ENCODE measurements around the gene SERTM1.

SERTM1 gene

GRCh38 chr13:36710396-36710795 is 36.6 kb downstream of the SERTM1 start:
- DNase-seq (ENCODE audit: low read depth in 2 of 2), result no peak

- DNase-seq (ENCODE audit: low read depth in 2 of 2), result no peak
These were observed 38.5 kb downstream of the SERTM1 start for GRCh38 chr13:36712290-36712689.

GRCh38 chr13:36712770-36713169 is 39.0 kb downstream of the SERTM1 start:
- DNase-seq (ENCODE audit: low read depth in 2 of 2), result no peak

GRCh38 chr13:36713887-36714286 is 40.1 kb downstream of the SERTM1 start:
- DNase-seq (ENCODE audit: low read depth in 2 of 2), result no peak

DNA sequence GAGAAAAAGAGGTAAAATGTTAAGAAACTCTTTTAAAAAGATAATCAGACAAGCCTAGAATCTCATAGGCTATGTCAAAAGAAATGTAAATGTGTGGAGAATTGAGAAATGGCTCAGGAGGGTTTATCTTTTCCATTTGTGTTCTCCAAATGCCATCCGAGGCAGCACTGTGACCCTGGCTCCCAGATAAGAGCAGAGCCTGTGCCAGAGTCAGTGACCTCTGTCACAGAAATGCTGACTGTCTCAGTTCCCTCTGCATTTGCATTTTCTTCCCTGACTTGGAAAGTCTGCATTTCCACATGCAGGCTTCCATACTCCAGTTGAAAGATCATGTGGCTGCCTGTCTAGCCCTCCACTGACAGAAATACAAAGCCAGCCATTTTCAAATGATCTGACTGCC is 42.0 kb downstream of the SERTM1 start:
- no peak for DNase-seq (ENCODE audit: low read depth in 2 of 2)

- no peak for DNase-seq (ENCODE audit: low read depth in 2 of 2)
These were observed 43.2 kb downstream of the SERTM1 start for GRCh38 chr13:36717017-36717416.

DNA sequence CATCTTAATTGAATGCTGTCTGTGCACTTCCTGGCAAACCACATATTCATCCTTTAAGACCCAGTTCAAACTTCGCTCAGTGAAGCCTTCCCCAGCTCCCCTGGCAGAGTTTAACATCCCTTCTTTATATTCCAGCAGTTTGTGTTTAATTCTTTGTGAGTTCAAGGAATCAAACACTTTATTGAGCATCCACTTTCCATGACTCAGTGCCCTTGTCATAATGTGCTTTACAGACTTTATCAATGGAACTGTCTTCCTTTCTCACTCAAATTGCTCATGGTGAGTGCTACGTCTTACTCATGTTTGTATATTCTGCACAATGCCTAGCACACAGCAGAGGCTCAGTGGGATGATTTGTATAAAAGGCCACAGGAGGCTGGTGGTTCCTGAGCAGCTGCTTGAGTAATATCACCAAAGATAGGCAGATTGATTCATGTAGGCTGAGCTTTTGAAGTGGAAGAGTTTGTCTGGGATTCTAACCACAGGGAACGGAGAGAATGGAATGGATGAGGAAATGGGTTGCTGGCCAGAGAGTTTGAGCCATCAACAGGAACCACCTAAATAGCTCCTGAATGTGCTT is 44.2 kb downstream of the SERTM1 start:
- DNase-seq (ENCODE audit: low read depth in 2 of 2), result no peak

GRCh38 chr13:36718686-36719085 is 44.9 kb downstream of the SERTM1 start:
- DNase-seq (ENCODE audit: low read depth in 2 of 2), result no peak

DNA sequence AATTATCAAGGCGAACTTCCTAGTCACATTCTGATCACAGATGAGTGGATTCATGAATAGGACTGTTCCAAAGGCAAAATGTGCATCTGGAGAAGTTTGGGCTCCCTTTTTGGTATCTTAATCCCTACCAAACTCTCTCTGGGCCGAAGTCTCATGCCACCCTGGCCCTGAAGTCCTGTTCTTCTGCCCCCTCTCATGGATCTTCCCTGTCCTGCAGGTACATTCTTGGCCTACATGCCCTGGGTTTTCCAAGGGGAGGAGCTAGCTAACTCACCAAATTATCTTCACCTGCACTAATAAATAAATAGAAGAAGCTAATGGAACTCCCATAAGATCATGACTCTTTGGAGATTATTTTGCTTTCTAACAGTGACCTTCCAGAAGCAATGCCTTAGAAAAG is 50.3 kb downstream of the SERTM1 start:
- no peak for DNase-seq (ENCODE audit: low read depth in 2 of 2)

GRCh38 chr13:36725936-36726335 is 52.1 kb downstream of the SERTM1 start:
- DNase-seq (ENCODE audit: low read depth in 2 of 2), result no peak

- DNase-seq (ENCODE audit: low read depth in 2 of 2), result no peak
These were observed 54.2 kb downstream of the SERTM1 start for GRCh38 chr13:36728006-36728405.

- DNase-seq (ENCODE audit: low read depth in 2 of 2), result peak; percentile 1 to 10
These were observed 62.4 kb downstream of the SERTM1 start for GRCh38 chr13:36736119-36736726.

- no peak for DNase-seq (ENCODE audit: low read depth in 2 of 2)
These were observed 63.8 kb downstream of the SERTM1 start for GRCh38 chr13:36737524-36738083.

- no peak for DNase-seq (ENCODE audit: low read depth in 2 of 2)
These were observed 71.6 kb downstream of the SERTM1 start for GRCh38 chr13:36745436-36745835.

DNA sequence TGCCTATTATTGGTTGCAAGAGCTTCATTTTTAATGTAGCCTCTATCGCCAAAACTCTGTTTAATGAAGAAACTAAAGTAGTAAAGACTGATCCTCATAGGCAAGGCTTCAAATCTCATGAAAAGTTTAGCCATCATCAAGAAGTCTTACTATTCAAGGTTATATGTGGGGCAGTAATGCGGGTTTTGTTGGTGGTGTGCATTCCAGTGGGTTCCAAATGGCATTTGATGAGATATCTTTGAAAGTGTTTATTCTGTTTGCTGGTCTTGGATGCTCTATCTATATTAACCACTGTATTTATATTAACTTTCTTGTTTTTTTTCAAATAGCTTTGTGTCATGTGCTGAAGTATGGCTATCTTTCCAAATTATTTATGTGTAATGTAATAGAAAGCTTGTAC is 72.2 kb downstream of the SERTM1 start:
- no peak for DNase-seq (ENCODE audit: low read depth in 2 of 2)

All from stimulated activated CD8-positive, alpha-beta memory T cell treated with anti-CD3 and anti-CD28 coated beads, Interleukin-2, amount 100 ng/mL, for 48 hours (primary cell).